GM23338 (cell line): Measurements from ENCODE around the gene CNPY3. TPM values are rescaled to one million over a fixed set of nuclear protein-coding genes. Genes with fewer than 3 reads are reported as not detected.

Experiments used
- ATAC-seq: fragments of 200-7000 bp; cut with Tn5 transposase; 3 replicates; pipeline ENCODE4 v1.9.1; 2020
- DNase-seq: peaks from one replicate; pipeline ENCODE4 v3.0.0-alpha.2; 2015; ENCODE audit warnings: low spot score
- H2AFZ ChIP-seq: fragments of 200-600 bp; sonication (generic); 2 replicates; pipeline ENCODE4 v1.8.0; 2016; ENCODE audit warnings: antibody characterized with exemption, mild to moderate bottlenecking, moderate library complexity
- H3F3A ChIP-seq: fragments of 200-600 bp; sonication (generic); replicated peaks from 2 replicates; pipeline ENCODE4 v1.8.0; 2017; ENCODE audit warnings: antibody characterized with exemption, mixed run types, low read depth
- H3K27ac ChIP-seq: fragments of 200-600 bp; sonication (generic); 2 replicates; pipeline ENCODE4 v1.6.1; 2016; ENCODE audit warnings: low read depth
- H3K27me3 ChIP-seq: fragments of 200-600 bp; sonication (generic); 2 replicates; pipeline ENCODE4 v1.8.0; 2016; ENCODE audit warnings: mild to moderate bottlenecking, mixed run types, moderate library complexity; ENCODE audit not compliant: insufficient read depth
- H3K36me3 ChIP-seq: fragments of 200-600 bp; sonication (generic); 2 replicates; pipeline ENCODE4 v1.8.0; 2016; ENCODE audit warnings: mild to moderate bottlenecking; ENCODE audit not compliant: insufficient read depth
- H3K4me1 ChIP-seq: fragments of 200-600 bp; sonication (generic); 2 replicates; pipeline ENCODE4 v1.8.0; 2016; ENCODE audit warnings: mild to moderate bottlenecking, moderate library complexity; ENCODE audit not compliant: insufficient read depth
- H3K4me2 ChIP-seq: fragments of 200-600 bp; sonication (generic); 2 replicates; pipeline ENCODE4 v1.7.1; 2017; ENCODE audit warnings: mixed run types
- H3K4me3 ChIP-seq: fragments of 200-600 bp; sonication (generic); 2 replicates; pipeline ENCODE4 v1.6.1; 2016; ENCODE audit warnings: mixed run types
- H3K79me2 ChIP-seq: fragments of 200-600 bp; sonication (generic); replicated peaks from 2 replicates; pipeline ENCODE4 v1.8.0; 2017; ENCODE audit warnings: mild to moderate bottlenecking; ENCODE audit not compliant: insufficient read depth
- H3K9me2 ChIP-seq: fragments of 200-600 bp; sonication (generic); 2 replicates; pipeline ENCODE4 v1.8.0; 2017; ENCODE audit not compliant: insufficient read depth
- H4K20me1 ChIP-seq: fragments of 200-600 bp; sonication (generic); replicated peaks from 2 replicates; pipeline ENCODE4 v1.8.0; 2017; ENCODE audit warnings: mild to moderate bottlenecking; ENCODE audit not compliant: insufficient read depth
- H3K27ac Mint-ChIP-seq: 2 replicates; pipeline ENCODE4 v1.8.0; 2020; ENCODE audit warnings: inconsistent platforms, mild to moderate bottlenecking, moderate library complexity, mixed read lengths
- H3K27me3 Mint-ChIP-seq: 3 replicates; pipeline ENCODE4 v1.8.0; 2022; ENCODE audit warnings: low read depth, mild to moderate bottlenecking, moderate library complexity, mixed read lengths, inconsistent platforms; ENCODE audit not compliant: insufficient read depth, poor library complexity
- H3K36me3 Mint-ChIP-seq: 3 replicates; pipeline ENCODE4 v1.8.0; 2021; ENCODE audit warnings: low read depth, mild to moderate bottlenecking, inconsistent platforms, moderate library complexity, mixed read lengths
- H3K4me1 Mint-ChIP-seq: 3 replicates; pipeline ENCODE4 v1.8.0; 2020; ENCODE audit warnings: mild to moderate bottlenecking, inconsistent platforms, mixed read lengths
- H3K4me3 Mint-ChIP-seq: 3 replicates; pipeline ENCODE4 v1.8.0; 2021; ENCODE audit warnings: moderate library complexity, mild to moderate bottlenecking, inconsistent platforms, mixed read lengths
- H3K9me3 Mint-ChIP-seq: 3 replicates; pipeline ENCODE4 v1.8.0; 2020; ENCODE audit warnings: moderate library complexity, mild to moderate bottlenecking, inconsistent platforms, mixed read lengths
- CREB1 ChIP-seq: fragments of 250-450 bp; sonication (Bioruptor Pico); IDR thresholded peaks from 2 replicates; pipeline ENCODE4 v1.5.0; 2020; ENCODE audit warnings: low read depth, mild to moderate bottlenecking, moderate library complexity
- EZH2 ChIP-seq: fragments of 200-600 bp; sonication (generic); IDR thresholded peaks from one replicate; pipeline ENCODE4 v1.8.0; 2017; ENCODE audit warnings: antibody characterized with exemption, mild to moderate bottlenecking, low read depth; ENCODE audit not compliant: unreplicated experiment
- EZH2phosphoT487 ChIP-seq: fragments of 200-600 bp; sonication (generic); IDR thresholded peaks from one replicate; pipeline ENCODE4 v1.8.1; 2018; ENCODE audit warnings: antibody characterized with exemption; ENCODE audit not compliant: unreplicated experiment
- JUNB ChIP-seq: IDR thresholded peaks from one replicate; pipeline ENCODE4 v1.6.1; 2016; ENCODE audit warnings: antibody characterized with exemption; ENCODE audit not compliant: unreplicated experiment
- NANOG ChIP-seq: IDR thresholded peaks from 2 replicates; pipeline ENCODE4 v1.6.1; 2016; ENCODE audit warnings: antibody characterized with exemption, borderline replicate concordance
- STAT1 ChIP-seq: IDR thresholded peaks from one replicate; pipeline ENCODE4 v1.6.1; 2016; ENCODE audit warnings: antibody characterized with exemption; ENCODE audit not compliant: unreplicated experiment
- ZNF114 ChIP-seq: fragments of 250-450 bp; sonication (Bioruptor Pico); IDR thresholded peaks from 2 replicates; pipeline ENCODE4 v1.5.0; 2020; ENCODE audit warnings: mild to moderate bottlenecking, moderate library complexity
- ZNF331 ChIP-seq: fragments of 250-450 bp; sonication (Bioruptor Pico); IDR thresholded peaks from 2 replicates; pipeline ENCODE4 v1.5.0; 2020; ENCODE audit warnings: low read depth, mild to moderate bottlenecking, moderate library complexity
- polyA plus RNA-seq: library from polyadenylated mRNA; unstranded; fragments of >200 nt; fragmentation: Nextera tagmentation; extraction: Ambion mirVana; gene quantifications from 2 replicates; pipeline ENCODE4 v1.2.1, GENCODE V29; 2016
- total RNA-seq: library from RNA; depleted of rRNA; stranded (reverse); fragments of >200 nt; shearing (Covaris generic); gene quantifications from 2 replicates; pipeline ENCODE4 v1.2.3, GENCODE V29; 2014
- TF ChIP-seq, protein P1 (sequence below): fragments of 250-450 bp; sonication (Bioruptor Pico); IDR thresholded peaks from 2 replicates; pipeline ENCODE4 v1.5.0; 2020; ENCODE audit warnings: mild to moderate bottlenecking, moderate library complexity
- TF ChIP-seq, protein P2 (sequence below), 2 experiments: fragments of 200-600 bp in 1 of 2; sonication (generic) in 1 of 2; conservative IDR thresholded peaks; 2 replicates each; pipeline versions ENCODE4 v1.5.1 to v1.6.1; 2016 to 2017; ENCODE audit warnings: antibody characterized with exemption in 2 of 2, low read depth in 2 of 2, mild to moderate bottlenecking in 2 of 2, moderate library complexity in 1 of 2
- TF ChIP-seq, protein P3 (sequence below): IDR thresholded peaks from 2 replicates; pipeline ENCODE4 v1.6.1; 2016; ENCODE audit warnings: antibody characterized with exemption
- TF ChIP-seq, protein P4 (sequence below): IDR thresholded peaks from one replicate; pipeline ENCODE4 v1.6.1; 2018; ENCODE audit warnings: antibody characterized with exemption; ENCODE audit not compliant: unreplicated experiment

The CNPY3 gene
- total and polyA plus RNA-seq, 2 experiments from 2014 or later, result 67.0 to 74.5 TPM

DNA sequence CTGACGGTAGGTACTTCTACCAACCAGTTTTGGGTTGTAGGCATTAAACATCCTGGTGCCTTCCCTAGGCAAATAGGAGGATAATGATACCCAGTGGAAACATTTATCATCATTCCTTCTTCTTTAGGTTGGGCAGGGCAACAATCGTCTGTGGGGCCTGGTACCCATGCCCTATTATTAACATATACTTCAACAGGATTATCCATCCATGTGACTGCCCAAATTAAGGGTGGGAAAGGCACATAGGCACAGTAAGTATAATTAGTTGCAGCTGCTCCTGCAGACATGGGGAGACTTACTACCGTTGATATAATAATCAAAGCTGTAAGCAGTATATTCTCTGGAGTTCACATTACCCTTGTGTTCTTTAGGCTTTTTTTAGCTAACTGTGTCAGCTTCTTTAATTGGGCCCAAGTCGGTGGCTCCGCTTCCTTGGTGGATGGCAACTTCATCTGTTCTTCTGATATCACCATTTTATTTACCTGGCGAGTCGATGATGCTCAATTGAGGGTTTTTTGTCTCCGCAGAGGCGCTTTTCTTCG, 33.0 kb upstream of the CNPY3 start:
- H3K36me3 Mint-ChIP-seq, result no peaks in the 10 kb centered on the region
- Histone ChIP-seq H3K4me3 (no peak overlapping the region), H3K36me3 (no peaks in the 10 kb centered on the region), H2AFZ (no peak overlapping the region; the same call in 1 of the 2 replicates), H3F3A (peaks cover 7% of the 10 kb centered on the region; the same call in 1 of the 2 replicates), H3K4me1 (peaks cover 23% of the 10 kb centered on the region), H3K4me2 (no peak overlapping the region), H3K27me3 (no peaks in the 10 kb centered on the region), H4K20me1 (no peaks in the 10 kb centered on the region), H3K27ac (no peak overlapping the region), H3K9me2 (no peaks in the 10 kb centered on the region), H3K79me2 (no peaks in the 10 kb centered on the region)
- H3K9me3 Mint-ChIP-seq, result no peaks in the 10 kb centered on the region
- H3K27ac Mint-ChIP-seq, result no peak overlapping the region
- TF ChIP-seq, protein P1, sequence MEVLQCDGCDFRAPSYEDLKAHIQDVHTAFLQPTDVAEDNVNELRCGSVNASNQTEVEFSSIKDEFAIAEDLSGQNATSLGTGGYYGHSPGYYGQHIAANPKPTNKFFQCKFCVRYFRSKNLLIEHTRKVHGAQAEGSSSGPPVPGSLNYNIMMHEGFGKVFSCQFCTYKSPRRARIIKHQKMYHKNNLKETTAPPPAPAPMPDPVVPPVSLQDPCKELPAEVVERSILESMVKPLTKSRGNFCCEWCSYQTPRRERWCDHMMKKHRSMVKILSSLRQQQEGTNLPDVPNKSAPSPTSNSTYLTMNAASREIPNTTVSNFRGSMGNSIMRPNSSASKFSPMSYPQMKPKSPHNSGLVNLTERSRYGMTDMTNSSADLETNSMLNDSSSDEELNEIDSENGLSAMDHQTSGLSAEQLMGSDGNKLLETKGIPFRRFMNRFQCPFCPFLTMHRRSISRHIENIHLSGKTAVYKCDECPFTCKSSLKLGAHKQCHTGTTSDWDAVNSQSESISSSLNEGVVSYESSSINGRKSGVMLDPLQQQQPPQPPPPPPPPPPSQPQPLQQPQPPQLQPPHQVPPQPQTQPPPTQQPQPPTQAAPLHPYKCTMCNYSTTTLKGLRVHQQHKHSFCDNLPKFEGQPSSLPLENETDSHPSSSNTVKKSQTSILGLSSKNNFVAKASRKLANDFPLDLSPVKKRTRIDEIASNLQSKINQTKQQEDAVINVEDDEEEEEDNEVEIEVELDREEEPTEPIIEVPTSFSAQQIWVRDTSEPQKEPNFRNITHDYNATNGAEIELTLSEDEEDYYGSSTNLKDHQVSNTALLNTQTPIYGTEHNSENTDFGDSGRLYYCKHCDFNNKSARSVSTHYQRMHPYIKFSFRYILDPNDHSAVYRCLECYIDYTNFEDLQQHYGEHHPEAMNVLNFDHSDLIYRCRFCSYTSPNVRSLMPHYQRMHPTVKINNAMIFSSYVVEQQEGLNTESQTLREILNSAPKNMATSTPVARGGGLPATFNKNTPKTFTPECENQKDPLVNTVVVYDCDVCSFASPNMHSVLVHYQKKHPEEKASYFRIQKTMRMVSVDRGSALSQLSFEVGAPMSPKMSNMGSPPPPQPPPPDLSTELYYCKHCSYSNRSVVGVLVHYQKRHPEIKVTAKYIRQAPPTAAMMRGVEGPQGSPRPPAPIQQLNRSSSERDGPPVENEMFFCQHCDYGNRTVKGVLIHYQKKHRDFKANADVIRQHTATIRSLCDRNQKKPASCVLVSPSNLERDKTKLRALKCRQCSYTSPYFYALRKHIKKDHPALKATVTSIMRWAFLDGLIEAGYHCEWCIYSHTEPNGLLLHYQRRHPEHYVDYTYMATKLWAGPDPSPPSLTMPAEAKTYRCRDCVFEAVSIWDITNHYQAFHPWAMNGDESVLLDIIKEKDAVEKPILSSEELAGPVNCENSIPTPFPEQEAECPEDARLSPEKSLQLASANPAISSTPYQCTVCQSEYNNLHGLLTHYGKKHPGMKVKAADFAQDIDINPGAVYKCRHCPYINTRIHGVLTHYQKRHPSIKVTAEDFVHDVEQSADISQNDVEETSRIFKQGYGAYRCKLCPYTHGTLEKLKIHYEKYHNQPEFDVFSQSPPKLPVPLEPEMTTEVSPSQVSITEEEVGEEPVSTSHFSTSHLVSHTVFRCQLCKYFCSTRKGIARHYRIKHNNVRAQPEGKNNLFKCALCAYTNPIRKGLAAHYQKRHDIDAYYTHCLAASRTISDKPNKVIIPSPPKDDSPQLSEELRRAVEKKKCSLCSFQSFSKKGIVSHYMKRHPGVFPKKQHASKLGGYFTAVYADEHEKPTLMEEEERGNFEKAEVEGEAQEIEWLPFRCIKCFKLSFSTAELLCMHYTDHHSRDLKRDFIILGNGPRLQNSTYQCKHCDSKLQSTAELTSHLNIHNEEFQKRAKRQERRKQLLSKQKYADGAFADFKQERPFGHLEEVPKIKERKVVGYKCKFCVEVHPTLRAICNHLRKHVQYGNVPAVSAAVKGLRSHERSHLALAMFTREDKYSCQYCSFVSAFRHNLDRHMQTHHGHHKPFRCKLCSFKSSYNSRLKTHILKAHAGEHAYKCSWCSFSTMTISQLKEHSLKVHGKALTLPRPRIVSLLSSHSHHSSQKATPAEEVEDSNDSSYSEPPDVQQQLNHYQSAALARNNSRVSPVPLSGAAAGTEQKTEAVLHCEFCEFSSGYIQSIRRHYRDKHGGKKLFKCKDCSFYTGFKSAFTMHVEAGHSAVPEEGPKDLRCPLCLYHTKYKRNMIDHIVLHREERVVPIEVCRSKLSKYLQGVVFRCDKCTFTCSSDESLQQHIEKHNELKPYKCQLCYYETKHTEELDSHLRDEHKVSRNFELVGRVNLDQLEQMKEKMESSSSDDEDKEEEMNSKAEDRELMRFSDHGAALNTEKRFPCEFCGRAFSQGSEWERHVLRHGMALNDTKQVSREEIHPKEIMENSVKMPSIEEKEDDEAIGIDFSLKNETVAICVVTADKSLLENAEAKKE (CRISPR knock-in tag), result no peak
- TF ChIP-seq, protein P2, sequence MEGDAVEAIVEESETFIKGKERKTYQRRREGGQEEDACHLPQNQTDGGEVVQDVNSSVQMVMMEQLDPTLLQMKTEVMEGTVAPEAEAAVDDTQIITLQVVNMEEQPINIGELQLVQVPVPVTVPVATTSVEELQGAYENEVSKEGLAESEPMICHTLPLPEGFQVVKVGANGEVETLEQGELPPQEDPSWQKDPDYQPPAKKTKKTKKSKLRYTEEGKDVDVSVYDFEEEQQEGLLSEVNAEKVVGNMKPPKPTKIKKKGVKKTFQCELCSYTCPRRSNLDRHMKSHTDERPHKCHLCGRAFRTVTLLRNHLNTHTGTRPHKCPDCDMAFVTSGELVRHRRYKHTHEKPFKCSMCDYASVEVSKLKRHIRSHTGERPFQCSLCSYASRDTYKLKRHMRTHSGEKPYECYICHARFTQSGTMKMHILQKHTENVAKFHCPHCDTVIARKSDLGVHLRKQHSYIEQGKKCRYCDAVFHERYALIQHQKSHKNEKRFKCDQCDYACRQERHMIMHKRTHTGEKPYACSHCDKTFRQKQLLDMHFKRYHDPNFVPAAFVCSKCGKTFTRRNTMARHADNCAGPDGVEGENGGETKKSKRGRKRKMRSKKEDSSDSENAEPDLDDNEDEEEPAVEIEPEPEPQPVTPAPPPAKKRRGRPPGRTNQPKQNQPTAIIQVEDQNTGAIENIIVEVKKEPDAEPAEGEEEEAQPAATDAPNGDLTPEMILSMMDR (conservative IDR thresholded peaks at IDR 0.05; ENCODE audit: low read depth in 2 of 2), result no peak
- TF ChIP-seq ZNF331 (CRISPR knock-in tag) (no peak), ZNF114 (CRISPR knock-in tag) (no peak), STAT1 (no peak), JUNB (no peak), EZH2phosphoT487 (no peak), NANOG (no peak), CREB1 (CRISPR knock-in tag) (no peak), EZH2 (no peak)
- TF ChIP-seq, protein P3, sequence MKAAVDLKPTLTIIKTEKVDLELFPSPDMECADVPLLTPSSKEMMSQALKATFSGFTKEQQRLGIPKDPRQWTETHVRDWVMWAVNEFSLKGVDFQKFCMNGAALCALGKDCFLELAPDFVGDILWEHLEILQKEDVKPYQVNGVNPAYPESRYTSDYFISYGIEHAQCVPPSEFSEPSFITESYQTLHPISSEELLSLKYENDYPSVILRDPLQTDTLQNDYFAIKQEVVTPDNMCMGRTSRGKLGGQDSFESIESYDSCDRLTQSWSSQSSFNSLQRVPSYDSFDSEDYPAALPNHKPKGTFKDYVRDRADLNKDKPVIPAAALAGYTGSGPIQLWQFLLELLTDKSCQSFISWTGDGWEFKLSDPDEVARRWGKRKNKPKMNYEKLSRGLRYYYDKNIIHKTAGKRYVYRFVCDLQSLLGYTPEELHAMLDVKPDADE, result no peak
- TF ChIP-seq, protein P4, sequence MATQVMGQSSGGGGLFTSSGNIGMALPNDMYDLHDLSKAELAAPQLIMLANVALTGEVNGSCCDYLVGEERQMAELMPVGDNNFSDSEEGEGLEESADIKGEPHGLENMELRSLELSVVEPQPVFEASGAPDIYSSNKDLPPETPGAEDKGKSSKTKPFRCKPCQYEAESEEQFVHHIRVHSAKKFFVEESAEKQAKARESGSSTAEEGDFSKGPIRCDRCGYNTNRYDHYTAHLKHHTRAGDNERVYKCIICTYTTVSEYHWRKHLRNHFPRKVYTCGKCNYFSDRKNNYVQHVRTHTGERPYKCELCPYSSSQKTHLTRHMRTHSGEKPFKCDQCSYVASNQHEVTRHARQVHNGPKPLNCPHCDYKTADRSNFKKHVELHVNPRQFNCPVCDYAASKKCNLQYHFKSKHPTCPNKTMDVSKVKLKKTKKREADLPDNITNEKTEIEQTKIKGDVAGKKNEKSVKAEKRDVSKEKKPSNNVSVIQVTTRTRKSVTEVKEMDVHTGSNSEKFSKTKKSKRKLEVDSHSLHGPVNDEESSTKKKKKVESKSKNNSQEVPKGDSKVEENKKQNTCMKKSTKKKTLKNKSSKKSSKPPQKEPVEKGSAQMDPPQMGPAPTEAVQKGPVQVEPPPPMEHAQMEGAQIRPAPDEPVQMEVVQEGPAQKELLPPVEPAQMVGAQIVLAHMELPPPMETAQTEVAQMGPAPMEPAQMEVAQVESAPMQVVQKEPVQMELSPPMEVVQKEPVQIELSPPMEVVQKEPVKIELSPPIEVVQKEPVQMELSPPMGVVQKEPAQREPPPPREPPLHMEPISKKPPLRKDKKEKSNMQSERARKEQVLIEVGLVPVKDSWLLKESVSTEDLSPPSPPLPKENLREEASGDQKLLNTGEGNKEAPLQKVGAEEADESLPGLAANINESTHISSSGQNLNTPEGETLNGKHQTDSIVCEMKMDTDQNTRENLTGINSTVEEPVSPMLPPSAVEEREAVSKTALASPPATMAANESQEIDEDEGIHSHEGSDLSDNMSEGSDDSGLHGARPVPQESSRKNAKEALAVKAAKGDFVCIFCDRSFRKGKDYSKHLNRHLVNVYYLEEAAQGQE, result no peak
- peaks cover 5% of the 10 kb centered on the region for H3K27me3 Mint-ChIP-seq
- peaks cover 25% of the 10 kb centered on the region for H3K4me1 Mint-ChIP-seq
- H3K4me3 Mint-ChIP-seq, result no peak overlapping the region
- ATAC-seq (no peak), DNase-seq (no peak)
